NB4 (cell line): Measurements from ENCODE around the gene ATRNL1.

Experiments
- DNase-seq: peaks from one replicate; pipeline ENCODE4 v3.0.0; 2010; ENCODE audit warnings: low read depth
- H3K4me3 ChIP-seq: one replicate; pipeline ENCODE4 v1.5.1; 2011; ENCODE audit warnings: mild to moderate bottlenecking, low read depth, low read length, moderate library complexity
- MYC ChIP-seq: IDR thresholded peaks from 2 replicates; pipeline ENCODE4 v1.6.1; 2011; ENCODE audit warnings: low read depth, low read length
- POLR2A ChIP-seq: IDR thresholded peaks from 2 replicates; pipeline ENCODE4 v1.6.1; 2011; ENCODE audit warnings: mild to moderate bottlenecking; ENCODE audit not compliant: insufficient read length; ENCODE audit errors: extremely low read depth
- TF ChIP-seq, protein P1 (sequence below): IDR thresholded peaks from 2 replicates; pipeline ENCODE4 v1.6.1; 2011; ENCODE audit warnings: low read depth, low read length
- TF ChIP-seq, protein P2 (sequence below): IDR thresholded peaks from one replicate; pipeline ENCODE4 v1.5.1; 2012; ENCODE audit warnings: low read depth, low read length

ATRNL1 gene

DNA sequence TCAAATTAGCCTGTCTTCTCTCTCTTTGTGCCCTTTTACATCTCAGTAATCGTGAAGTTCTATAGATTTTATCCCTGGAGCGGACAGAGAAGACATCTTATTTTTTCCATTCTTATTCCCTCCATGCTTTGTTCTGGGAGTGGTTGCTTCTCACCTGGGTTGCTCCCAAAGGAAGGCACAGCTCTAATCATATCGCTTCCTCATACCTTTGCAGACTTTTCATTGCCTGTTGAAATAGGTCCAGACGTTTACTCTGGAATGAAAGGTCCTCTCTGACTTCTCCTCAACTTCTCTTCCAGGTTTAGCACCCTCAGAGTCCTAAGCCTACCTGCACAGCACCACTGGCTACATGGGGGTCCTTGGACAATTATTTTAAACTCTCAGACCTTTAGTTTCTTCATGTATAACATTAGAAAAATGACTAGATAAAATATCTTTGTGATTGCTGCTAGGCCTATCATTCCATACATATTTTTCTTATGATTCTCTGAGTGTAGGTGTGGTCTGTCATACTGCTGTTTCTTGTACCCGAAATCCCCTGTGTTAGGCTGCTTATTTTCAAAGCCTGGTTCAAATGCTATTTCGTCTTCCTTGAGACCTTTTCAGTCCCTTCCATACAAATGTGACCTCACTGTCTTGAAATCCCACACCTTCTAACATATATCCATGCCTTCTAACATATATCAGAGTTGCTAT, 761.7 kb downstream of the ATRNL1 start:
- no peak overlapping the region for H3K4me3 ChIP-seq
- TF ChIP-seq MYC (no peak), POLR2A (no peak)
- TF ChIP-seq, protein P1, sequence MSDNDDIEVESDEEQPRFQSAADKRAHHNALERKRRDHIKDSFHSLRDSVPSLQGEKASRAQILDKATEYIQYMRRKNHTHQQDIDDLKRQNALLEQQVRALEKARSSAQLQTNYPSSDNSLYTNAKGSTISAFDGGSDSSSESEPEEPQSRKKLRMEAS = no peak
- TF ChIP-seq, protein P2, sequence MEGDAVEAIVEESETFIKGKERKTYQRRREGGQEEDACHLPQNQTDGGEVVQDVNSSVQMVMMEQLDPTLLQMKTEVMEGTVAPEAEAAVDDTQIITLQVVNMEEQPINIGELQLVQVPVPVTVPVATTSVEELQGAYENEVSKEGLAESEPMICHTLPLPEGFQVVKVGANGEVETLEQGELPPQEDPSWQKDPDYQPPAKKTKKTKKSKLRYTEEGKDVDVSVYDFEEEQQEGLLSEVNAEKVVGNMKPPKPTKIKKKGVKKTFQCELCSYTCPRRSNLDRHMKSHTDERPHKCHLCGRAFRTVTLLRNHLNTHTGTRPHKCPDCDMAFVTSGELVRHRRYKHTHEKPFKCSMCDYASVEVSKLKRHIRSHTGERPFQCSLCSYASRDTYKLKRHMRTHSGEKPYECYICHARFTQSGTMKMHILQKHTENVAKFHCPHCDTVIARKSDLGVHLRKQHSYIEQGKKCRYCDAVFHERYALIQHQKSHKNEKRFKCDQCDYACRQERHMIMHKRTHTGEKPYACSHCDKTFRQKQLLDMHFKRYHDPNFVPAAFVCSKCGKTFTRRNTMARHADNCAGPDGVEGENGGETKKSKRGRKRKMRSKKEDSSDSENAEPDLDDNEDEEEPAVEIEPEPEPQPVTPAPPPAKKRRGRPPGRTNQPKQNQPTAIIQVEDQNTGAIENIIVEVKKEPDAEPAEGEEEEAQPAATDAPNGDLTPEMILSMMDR = no peak
- no peak for DNase-seq

DNA sequence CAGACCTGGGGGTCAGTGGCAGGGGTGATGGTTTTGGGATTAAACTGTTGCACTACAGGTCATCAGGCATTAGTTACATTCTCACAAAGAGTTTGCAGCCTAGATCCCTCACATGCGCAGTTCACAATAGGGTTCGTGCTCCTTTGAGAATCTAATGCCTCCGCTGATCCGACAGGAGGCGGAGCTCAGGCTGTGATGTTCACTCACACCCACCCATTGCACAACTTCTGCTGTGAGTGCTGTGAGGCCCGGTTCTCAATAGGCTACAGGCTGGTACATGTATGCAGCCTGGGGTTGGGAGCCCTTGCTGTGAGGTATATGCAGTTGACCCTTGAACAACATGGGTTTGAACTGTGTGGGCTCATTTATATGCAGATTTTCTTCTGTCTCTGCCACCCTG, 763.4 kb downstream of the ATRNL1 start:
- no peak for TF ChIP-seq MYC
- TF ChIP-seq, protein P2 = no peak
- TF ChIP-seq, protein P1 = no peak
- no peak for TF ChIP-seq POLR2A
- no peak overlapping the region for H3K4me3 ChIP-seq
- DNase-seq = no peak

DNA sequence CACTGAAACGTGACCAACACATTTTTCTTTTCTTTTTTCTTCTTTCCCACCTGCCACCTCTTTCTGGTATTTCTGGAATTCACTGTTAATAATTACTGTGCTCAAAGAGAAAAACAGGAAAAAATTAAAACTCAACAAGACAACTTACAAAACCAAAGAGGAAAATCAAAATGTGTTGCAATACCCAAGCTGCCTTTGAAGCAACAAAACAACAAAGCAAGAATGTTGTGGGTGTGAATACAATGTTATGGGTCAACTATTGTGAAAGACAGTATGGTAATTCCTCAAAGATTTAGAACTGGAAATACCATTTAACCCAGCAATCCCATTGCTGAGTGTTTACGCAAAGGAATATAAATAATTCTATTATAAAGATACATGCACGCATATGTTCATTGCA, 764.7 kb downstream of the ATRNL1 start:
- no peak for DNase-seq
- no peak overlapping the region for H3K4me3 ChIP-seq
- TF ChIP-seq, protein P2 = no peak
- TF ChIP-seq POLR2A = no peak
- TF ChIP-seq, protein P1 = no peak
- no peak for TF ChIP-seq MYC

DNA sequence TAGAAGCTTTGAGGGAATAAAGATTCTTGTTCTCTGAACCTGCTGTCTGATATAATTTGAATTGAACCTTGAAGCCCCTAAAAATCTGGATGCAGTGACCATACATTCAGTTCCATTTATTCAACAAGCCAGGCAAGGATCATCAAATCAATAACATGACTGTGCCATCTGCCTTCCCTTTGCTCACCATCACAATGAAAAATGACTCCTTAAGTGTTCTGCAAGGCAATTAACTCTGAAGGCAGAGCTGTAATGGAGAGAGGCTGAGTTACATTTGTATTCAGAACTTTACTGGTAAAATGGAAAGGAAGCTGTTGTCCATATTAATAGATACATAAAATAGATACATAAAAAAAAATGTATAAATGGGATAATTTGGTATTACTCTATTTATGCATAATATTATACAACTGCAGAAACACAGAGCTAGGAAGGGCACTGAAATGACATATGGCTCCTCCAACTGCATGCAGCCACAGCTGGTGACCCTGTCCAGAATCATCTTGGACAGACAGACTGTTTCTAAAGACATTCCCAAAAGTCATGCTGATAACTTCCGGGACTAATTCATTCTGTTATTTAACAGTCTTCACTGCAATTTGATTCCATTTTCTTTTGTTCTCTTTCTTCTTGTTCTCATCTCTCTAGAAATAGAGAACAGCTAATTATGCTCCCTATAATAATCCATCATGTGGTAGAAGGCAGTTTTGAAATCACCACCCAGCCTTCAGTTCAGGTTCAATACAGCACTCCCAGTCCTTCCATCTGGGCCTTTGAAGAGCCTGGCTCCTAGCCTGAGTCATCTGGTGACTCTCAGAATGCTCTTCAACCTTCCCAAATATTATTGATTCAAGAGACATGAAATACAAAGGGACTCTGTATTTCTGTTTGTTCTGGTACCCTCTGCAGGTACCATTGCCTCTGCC, 767.3 kb downstream of the ATRNL1 start:
- no peak for DNase-seq
- no peak overlapping the region for H3K4me3 ChIP-seq
- TF ChIP-seq, protein P1 = no peak
- no peak for TF ChIP-seq MYC
- no peak for TF ChIP-seq POLR2A
- TF ChIP-seq, protein P2 = no peak

DNA sequence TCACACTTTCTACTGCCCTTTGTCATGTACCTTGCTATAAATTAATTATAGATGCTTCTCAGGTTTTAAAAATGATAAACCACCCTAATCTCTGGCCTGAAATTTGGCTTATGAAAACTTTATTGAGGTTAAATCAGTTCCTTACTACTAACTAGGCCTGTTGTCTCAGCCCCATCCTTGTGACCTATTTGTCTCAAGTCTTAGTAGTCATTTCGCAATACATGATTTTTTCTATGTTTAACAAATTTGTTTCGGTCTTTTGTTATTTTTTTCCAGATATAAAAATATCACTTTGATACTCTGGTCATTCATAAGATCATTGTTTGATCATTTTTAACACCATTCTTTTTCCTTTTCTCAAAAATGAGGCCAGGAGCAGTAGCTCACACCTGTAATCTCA, 768.3 kb downstream of the ATRNL1 start:
- no peak for DNase-seq
- TF ChIP-seq, protein P2 = no peak
- TF ChIP-seq POLR2A (no peak), MYC (no peak)
- TF ChIP-seq, protein P1 = no peak
- no peak overlapping the region for H3K4me3 ChIP-seq
